Frontal cortex (tissue), 4 donors: ENCODE results near the gene APP. TPM values are rescaled to one million over a fixed set of nuclear protein-coding genes. Genes with fewer than 3 reads are reported as not detected.
"Not testable (repeated sequence)": the region's sequence is repeated elsewhere in the genome, so short reads cannot be mapped to it uniquely, and the experiment has no call there.

Experiments
- DNase-seq, 2 donors: peaks; one replicate each; pipeline ENCODE4 v3.0.0; 2012; ENCODE audit warnings: low spot score in 2 of 2
- FAIRE-seq: peaks from 2 replicates; lab custom pipeline; 2012; peaks lifted over from hg19 to GRCh38; lab: Jason Lieb, UNC
- total RNA-seq: library from RNA; depleted of rRNA; stranded (reverse); fragments of >200 nt; gene quantifications from one replicate; pipeline ENCODE4 v1.2.3, GENCODE V29; 2014
- donor health status: control.
- donor health status: control.
- donor health status: control.

The APP gene
- total RNA-seq, 1 donor from 2014 or later: 549 TPM

DNA sequence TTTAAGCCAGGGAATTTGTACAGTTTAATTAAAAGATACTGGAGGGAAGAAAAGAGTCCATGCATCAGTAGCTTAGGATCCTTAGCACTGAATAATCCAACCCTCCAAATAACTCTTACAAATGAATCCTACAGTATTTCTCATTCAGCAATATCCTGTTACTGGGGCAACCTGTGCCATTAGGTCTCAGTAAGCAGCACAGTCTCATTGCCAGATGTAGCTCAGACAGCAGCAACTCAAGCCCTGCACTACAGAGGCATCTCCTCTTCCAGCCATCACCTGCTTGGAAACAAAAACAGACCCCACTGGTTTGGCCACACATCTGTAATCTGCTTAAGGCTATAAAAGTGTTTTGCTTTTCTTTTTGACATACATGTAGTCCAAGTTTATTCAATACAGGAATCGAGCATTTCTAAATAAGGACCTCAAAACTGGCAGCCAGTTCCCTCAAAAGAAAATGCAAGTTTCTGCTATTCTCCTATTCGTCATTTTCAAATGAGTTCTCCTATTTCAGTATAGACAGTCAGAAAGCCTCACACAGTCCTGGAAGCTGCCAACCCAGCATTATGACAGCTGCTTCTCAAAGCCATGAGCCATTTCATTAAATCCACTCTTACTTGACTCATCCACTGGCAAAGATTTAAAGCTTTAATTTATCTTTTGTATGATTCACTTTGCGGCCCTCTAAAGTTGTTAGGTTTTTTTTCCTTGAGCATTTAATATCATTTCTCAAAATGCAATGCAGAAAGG is 129.0 kb downstream of the APP start:
- no peak for DNase-seq
- FAIRE-seq: no peak

DNA sequence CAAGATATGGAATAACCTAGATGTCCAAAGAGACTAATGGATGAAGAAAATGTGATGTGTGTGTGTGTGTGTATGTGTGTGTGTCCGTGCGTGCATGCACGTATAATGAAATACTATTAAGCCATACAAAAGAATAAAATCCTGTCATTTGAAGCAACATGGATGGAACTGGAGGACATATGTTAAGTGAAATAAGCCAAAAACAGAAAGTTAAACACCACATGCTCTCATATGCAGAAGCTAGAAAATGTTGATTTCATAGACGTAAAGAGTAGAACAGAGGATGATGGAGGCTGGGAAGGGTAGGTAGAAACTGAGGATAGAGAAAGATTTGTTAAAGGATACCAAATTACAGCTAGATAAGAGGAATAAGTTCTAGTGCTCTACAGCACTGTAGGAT is 133.7 kb downstream of the APP start:
- FAIRE-seq (no peak), DNase-seq (no peak)

DNA sequence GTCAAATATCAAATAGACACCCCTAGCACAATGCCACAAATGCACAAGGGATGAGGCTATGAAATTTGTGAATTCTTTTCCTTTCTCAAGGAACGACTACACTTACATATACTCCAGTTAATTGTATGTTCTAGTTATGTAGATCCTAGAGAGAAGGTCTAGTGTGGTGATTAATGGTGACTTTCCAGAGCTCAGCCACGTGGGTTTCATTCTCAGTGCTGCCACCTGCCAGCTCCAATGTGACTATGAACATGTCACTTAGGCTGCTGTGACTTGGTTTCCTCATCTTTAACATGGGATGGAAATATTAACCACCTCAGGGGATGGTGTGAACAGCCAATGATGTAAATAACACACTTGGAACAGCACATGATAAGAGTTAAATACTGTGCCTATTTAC is 138.3 kb downstream of the APP start:
- DNase-seq (no peak), FAIRE-seq (no peak)

DNA sequence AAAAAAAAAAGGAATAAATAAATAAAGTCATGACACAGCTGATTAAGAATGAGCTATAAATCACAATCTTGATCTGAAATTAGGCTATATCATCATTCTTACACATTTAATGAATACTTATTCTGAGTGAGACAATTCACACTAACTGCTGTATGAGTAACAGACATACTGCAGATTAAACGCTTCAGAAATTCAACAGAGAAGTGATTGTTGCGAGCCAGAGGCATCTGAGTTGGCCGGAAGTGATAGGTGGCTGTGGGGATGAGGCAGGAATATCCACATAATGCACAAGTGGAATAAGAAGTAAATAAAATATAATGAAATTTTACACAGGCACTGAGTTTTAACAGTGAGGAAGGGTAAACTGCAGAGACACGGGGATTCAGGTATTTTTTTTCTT is 142.4 kb downstream of the APP start:
- DNase-seq (no peak), FAIRE-seq (no peak)

DNA sequence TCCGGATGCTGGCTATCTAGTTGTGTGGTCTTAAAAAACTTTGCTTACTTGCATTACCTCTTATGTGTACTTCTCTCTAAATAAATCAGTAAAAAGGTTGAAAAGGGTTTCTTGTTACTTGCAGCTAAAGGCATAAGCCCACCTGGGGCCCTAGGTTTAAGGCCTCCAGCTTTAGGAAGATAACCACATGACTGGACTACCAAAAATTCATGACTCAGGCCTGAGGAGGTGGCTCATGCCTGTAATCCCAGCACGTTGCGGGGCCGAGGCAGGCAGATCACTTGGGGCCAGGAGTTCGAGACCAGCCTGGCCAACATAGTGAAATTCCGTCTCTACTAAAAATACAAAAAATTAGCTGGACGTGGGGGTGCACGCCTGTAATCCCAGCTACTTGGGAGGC is 142.9 kb downstream of the APP start:
- no peak for FAIRE-seq
- no peak for DNase-seq

DNA sequence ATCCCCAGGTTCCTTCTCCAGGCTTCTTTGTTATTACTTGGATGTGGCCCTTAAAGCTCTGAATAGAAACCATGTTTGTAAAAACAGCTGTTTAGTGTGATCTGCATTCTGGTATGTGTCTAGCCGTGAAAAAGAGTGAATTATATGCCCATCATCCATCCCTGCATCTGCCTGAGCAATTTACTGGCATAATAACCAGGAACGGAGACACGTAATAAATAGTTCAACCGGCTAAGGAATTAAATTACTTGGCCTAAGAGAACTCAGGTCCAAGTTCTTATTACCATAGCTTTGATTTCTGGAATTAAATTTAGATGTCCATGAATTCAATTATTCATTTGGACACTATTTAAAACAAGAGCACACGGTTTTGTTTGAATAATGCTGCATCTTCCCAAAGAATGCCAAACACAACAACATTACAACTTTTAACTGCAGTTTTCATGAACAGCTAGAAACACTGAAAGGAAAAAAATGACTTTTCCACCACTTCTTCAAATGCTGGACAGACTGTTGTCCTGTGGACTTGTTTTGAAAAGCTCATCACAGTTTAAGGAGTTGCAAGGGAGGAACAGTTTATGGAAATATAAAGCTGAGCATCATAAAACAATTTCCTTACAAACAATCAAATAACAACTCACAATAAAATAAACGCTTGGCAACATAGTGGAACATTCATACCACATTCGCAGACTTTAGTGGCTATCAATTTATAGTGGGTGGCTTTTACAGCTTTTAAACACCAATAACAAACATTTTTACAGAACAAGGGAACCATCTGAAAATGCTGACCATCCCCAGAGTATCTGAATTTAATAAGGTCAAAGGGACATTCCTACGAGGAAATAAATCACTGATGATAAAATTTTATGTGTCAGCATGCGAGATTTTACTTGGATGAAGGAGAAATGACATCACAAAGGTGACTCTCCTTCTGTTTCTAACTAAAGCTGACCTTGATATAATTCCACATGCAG is 144.7 kb downstream of the APP start:
- FAIRE-seq (no peak), DNase-seq (no peak)

DNA sequence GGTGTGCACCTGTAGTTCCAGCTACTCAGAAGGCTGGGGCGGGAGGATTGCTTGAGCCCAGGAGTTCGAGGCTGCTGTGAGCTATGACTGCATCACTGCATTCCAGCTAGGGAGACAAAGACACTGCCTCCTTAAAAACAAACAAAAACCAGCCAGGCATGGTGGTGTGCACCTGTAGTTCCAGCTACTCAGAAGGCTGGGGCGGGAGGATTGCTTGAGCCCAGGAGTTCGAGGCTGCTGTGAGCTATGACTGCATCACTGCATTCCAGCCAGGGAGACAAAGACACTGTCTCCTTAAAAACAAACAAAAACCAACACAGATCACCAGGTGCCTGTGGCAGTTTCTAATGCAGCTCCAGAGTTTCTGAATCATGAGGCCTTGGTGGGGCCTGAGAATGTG is 147.2 kb downstream of the APP start:
- FAIRE-seq, DNase-seq: not testable (repeated sequence)

DNA sequence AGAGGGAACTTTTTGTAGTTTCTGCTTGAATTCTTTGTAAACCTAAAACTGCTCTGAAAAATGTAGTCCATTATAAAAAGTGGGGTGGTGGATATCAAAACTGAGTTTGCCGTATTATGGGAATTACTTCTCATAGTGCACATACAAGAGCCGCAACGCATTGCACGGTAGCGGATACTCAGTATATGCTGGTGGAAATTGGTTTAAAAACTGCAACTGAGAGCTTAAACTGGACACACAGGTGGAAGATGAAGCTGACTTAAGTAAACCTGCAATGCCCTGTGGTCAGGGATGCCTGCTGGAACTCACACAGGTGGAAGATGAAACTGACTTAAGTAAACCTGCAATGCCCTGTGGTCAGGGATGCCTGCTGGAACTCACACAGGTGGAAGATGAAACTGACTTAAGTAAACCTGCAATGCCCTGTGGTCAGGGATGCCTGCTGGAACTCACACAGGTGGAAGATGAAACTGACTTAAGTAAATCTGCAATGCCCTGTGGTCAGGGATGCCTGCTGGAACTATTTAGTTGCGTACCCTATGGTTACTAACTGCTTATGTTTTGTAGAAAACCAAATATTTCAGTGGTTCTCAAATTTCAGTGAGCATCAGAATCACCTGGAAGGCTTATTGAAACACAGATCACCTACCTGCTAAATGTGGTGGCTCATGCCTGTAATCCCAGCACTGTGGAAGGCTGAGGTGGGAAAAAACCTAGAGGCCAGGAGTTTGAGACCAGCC is 147.8 kb downstream of the APP start:
- not testable (repeated sequence) for FAIRE-seq, DNase-seq

DNA sequence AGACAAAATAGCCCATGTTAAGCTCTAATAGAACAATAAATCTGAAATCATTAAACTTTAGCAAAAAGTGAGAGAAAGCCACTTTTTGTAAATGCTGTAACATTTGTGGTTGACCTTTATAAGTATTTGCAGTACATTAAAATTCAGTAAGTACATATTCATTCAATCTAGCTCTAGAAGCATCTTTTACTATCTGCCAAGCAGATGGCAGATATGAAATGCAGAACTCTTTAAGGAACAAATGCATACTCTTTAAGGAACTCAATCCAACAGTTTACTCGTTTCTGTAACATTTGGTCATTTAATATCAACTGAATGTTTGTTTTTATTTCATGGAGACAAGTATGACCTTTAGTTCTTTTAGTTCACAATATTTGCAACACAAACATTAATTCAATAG is 150.1 kb downstream of the APP start:
- DNase-seq (no peak), FAIRE-seq (no peak)

DNA sequence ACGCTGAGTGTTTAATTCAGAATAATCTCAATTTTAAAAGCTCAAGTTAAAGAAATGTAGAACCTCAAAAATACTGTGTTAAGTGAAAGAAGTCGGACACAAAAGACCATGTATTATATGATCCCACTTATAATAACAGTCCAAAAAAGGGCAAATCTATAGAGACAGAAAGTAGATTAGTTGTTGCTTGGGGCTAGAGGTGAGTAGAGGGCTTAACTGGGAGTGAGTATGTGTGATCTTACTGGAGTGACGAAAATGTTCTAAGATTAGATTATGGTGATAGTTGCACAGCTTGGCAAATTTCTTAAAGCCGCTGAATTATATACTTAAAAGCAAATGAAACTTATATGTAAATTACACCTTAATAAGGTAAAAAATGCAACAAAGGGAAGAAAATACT is 150.5 kb downstream of the APP start:
- no peak for DNase-seq
- FAIRE-seq: no peak

DNA sequence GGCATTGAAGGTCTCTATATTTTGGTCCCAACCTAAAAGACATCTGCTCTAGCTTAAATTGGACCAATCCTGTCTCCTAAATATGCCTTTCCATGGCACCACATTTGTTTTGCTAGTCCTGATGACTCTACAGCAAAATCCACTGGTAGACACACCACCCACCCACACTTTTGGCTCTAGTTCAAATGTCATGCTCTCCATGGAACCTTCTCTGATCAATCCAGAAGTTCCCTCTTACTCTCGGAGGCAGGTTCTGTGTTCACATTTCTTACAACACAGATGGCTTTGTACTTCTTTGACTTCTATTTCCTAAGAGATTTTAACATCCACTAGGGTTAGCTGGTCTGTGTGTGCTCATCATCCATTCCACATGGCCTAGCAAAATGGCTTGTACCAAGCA is 151.3 kb downstream of the APP start:
- DNase-seq (no peak), FAIRE-seq (no peak)

DNA sequence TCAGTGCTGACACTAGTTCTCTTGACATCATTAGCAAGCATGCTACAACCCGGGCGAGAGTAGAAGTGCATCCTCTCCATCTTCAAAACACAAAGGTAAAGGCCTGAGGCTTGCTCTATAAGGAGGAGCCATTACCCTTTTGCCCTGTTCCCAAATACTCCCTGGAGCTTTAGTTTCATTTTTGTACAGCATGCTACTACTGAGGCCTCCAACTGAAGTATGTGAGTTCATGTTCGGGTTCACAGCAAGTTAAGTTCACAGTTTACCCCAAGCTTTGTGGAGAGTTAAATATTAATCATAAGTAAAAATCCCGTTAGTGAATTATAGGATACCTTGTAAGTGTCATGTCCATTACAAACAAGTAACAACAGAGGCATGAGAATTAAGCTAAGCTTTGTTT is 156.6 kb downstream of the APP start:
- FAIRE-seq (no peak), DNase-seq (no peak)

DNA sequence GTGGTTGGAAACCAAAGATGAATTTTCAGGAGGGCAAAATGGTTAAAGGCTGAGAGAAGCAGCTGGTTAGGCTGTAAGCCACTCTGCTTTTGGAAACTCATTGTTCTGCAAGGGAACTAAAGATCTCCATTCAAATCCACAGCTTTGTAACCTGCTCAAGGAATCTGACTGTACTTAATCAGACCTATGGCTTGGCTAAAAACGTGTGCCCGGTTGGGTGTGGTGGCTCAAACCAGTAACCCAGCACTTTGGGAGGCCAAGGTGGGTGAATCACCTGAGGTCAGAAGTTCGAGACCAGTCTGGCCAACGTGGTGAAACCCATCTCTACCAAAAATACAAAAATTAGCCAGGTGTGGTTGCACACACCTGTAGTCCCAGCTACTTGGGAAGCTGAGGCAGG is 158.1 kb downstream of the APP start:
- not testable (repeated sequence) for FAIRE-seq, DNase-seq

DNA sequence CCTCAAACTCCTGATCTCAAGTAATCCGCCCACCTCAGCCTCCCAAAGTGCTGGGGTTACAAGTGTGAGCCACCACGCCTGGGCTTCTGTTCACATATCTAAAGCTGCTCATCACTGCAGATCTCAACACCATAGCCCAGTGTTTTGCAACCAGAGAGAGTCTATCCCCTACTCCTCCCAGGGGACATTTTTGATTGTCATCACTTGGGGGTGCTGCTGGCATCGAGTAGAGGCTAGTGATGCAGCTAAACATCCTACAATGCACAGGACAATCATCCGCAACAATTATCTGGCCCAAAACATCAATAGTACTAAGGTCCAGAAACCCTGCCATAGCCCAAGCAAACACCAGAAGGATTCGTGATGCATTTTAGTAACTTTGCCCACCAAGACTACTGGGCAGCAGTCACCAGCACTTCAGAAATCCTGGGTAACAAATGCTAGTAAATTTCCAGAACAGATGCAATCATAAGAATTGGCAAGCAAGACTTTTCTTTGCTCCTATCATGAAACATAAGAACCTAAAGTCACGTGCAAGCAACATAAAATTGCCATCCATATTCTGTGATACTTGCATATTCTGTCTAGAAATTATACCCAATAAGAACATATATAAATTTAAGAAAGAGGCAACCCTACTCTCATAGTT is 159.2 kb downstream of the APP start:
- FAIRE-seq: no peak
- no peak for DNase-seq

DNA sequence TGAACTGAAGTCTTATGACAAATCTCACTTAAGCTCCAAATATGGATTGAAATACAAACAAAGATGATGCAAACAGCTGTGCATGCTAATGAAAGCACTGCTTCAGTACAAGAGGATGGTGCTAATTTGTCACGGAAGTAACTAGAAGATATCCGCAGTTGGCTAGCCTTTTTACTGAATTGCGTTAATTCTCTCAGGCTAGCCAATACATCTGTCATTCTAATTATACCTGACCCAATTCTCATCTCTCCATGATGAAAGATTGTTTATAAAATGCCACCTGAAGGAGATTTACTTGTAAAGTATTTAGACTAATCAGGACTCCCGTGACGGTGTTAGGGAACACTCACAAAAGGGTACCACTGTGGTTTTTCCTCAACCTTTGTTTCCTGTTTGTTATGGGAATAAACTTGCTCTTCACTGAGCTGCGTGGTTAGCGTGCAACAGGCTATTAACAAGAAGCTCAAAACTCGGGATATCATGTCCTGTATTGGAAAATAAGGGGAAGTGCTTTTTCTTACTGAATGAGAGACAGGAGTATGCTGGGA is 162.5 kb downstream of the APP start:
- no peak for FAIRE-seq
- no peak for DNase-seq

DNA sequence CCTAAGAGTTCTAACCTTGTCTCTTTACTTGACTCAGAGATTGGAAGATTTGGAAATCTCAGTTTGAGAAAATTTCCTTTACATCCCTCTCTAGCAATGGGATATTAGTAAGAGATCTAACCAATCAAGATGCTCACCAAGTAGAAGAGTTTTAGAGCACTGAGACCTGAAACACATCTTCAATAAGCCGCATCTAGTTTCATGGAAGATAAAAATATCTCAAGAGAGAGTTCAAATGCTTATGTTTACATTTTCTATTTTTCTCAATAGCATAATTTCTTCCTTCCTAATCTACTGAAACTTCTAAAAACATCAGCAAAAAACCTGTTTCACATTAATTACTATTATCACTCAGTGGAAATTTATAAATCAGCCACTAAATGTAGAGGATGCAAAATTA is 165.1 kb downstream of the APP start:
- DNase-seq: no peak
- FAIRE-seq: no peak

DNA sequence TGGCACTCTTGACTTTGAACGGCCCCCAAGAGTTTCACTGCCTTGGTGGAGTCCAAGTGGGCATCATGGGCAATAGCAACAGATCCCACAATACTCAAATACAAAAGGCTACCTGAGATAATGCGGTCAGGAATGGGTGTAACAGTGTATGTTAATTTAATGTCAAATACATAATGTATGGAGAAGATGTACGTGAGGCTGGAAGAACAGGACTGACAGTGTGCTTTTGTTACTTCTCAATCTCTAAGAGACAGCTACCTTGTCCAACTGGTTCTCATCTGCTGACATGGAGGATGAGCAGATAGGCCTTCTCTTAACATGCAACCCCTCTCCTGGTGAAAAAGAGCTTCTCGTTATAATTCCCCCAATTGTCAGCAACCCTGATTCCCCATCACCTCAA is 167.2 kb downstream of the APP start:
- FAIRE-seq (no peak), DNase-seq (no peak)

DNA sequence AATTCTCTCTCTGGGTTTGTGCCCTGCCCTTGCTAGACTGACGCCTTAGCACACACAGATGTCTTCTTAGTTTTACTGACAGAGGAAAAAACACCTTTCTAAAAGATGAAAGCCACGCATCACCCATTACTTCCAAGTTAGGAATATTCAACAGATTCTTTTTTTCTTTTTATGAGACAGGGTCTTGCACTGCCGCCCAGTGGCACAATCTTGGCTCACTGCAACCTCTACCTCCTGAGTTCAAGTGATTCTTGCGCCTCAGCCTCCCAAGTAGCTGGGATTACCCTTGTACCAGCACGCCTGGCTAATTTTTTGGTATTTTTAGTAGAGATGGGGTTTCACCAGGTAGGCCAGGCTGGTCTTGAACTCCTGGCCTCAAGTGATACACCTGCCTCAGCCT is 169.2 kb downstream of the APP start:
- no peak for FAIRE-seq
- no peak for DNase-seq

DNA sequence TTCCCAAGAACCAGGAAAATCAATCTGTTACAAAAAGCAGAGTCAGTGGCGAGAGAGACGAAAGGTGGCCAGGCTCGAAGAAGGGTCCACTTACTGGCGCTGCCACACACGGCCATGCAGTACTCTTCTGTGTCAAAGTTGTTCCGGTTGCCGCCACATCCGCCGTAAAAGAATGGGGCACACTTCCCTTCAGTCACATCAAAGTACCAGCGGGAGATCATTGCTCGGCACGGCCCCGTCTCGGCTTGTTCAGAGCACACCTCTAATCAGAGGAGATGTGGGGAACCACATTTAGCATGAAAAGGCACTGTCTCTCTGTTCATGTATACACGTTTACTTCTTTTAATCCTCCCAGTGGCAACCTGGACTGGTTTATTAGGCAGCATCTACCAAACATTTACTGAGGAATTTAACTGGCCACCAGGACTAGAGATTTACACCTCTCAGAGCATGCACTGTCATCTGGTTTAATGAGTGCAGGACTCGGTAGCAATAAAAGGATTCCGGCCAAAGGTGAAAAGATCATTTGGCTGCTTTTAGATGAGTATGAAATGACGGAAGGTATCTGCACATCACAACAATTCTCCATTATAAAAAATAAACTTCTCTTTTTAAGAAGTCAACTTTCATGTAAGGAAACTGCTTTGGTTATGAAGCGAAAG is 170.5 kb downstream of the APP start:
- DNase-seq: no peak
- no peak for FAIRE-seq
